ENCODE measurements around the gene CHTOP.

- TF ChIP-seq TSHZ2 (CRISPR knock-in tag; IDR thresholded peaks at IDR 0.05) (no peak), CREB5 (CRISPR knock-in tag; IDR thresholded peaks at IDR 0.05; ENCODE audit: low read depth) (no peak), PATZ1 (CRISPR knock-in tag; IDR thresholded peaks at IDR 0.05; ENCODE audit: borderline replicate concordance) (no peak), ZNF8 (CRISPR knock-in tag; IDR thresholded peaks at IDR 0.05) (no peak), SNAI2 (CRISPR knock-in tag; IDR thresholded peaks at IDR 0.05) (no peak), ZFP3 (CRISPR knock-in tag; IDR thresholded peaks at IDR 0.05) (no peak), PPARA (CRISPR knock-in tag; IDR thresholded peaks at IDR 0.05; ENCODE audit: borderline replicate concordance) (no peak), CSDC2 (CRISPR knock-in tag; IDR thresholded peaks at IDR 0.05) (no peak), ARNTL (CRISPR knock-in tag; IDR thresholded peaks at IDR 0.05; ENCODE audit: borderline replicate concordance, low read depth) (no peak), POU6F1 (CRISPR knock-in tag; IDR thresholded peaks at IDR 0.05; ENCODE audit: borderline replicate concordance, low read depth) (no peak)
Measured at GRCh38 chr1:153586347-153586746, 47.5 kb upstream of the CHTOP start.
